Activated naive CD8-positive, alpha-beta T cell treated with anti-CD3 and anti-CD28 coated beads, Interleukin-2, amount 50 U/mL, for 24 hours (primary cell): Measurements from ENCODE around the gene CERS6.

ENCODE experiments used
- ATAC-seq: fragments of 150-1000 bp; cut with Tn5 transposase; one replicate; pipeline ENCODE4 v1.10.0; 2021
- DNase-seq: peaks from one replicate; pipeline ENCODE4 v3.0.0; 2021
- H3K27ac Mint-ChIP-seq: one replicate; pipeline ENCODE4 v1.8.0; 2021; ENCODE audit warnings: mild to moderate bottlenecking, mixed read lengths
- H3K27me3 Mint-ChIP-seq: one replicate; pipeline ENCODE4 v1.8.0; 2021; ENCODE audit warnings: mixed read lengths
- H3K36me3 Mint-ChIP-seq: one replicate; pipeline ENCODE4 v1.8.0; 2021; ENCODE audit warnings: low read depth, mixed read lengths
- H3K4me1 Mint-ChIP-seq: one replicate; pipeline ENCODE4 v1.8.0; 2021; ENCODE audit warnings: mixed read lengths
- H3K4me3 Mint-ChIP-seq: one replicate; pipeline ENCODE4 v1.8.0; 2021; ENCODE audit warnings: mild to moderate bottlenecking, moderate library complexity, mixed read lengths
- H3K9me3 Mint-ChIP-seq: one replicate; pipeline ENCODE4 v1.8.0; 2021; ENCODE audit warnings: mixed read lengths

The CERS6 gene

DNA sequence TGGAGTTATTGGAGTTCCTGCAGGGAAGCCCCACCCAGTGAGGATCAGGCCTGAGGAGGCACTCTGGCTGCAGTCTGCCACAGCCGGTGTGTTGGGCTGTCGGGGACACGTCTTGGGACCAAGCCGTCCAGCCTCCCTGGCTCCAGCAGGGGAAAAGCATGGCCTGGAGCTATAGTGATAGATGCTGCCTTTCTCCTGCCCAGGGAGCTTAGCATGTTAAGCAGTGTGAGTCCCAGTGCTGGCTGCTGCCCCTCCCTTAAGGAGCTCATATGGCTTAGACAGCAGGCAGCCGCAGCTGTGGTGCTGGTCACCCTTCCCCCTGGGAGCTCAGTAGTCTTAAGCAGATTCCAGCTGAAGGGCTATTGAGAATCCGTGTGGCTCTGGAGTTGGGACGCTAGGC is 78.9 kb downstream of the CERS6 start:
- Mint-ChIP-seq H3K4me3 (no peak overlapping the region), H3K36me3 (peaks cover 16% of the 10 kb centered on the region), H3K27ac (no peak overlapping the region), H3K4me1 (peaks cover 70% of the 10 kb centered on the region), H3K9me3 (peaks cover 7% of the 10 kb centered on the region), H3K27me3 (no peaks in the 10 kb centered on the region)
- ATAC-seq (no peak), DNase-seq (no peak)

GRCh38 chr2:168536925-168537466 is 80.9 kb downstream of the CERS6 start:
- no peak overlapping the region for H3K4me3 Mint-ChIP-seq
- peak; percentile 90 for ATAC-seq
- peaks cover 17% of the 10 kb centered on the region for H3K9me3 Mint-ChIP-seq
- no peak for DNase-seq
- H3K27me3 Mint-ChIP-seq: no peaks in the 10 kb centered on the region
- peaks cover 59% of the 10 kb centered on the region for H3K4me1 Mint-ChIP-seq
- H3K36me3 Mint-ChIP-seq: peaks cover 31% of the 10 kb centered on the region
- peak overlapping the region; percentile 29 for H3K27ac Mint-ChIP-seq

GRCh38 chr2:168538133-168538532 is 82.1 kb downstream of the CERS6 start:
- H3K27me3 Mint-ChIP-seq: no peaks in the 10 kb centered on the region
- no peak for DNase-seq
- peaks cover 17% of the 10 kb centered on the region for H3K9me3 Mint-ChIP-seq
- H3K27ac Mint-ChIP-seq: peak overlapping the region; percentile 53
- peaks cover 58% of the 10 kb centered on the region for H3K4me1 Mint-ChIP-seq
- no peak for ATAC-seq
- H3K36me3 Mint-ChIP-seq: peaks cover 33% of the 10 kb centered on the region
- no peak overlapping the region for H3K4me3 Mint-ChIP-seq

GRCh38 chr2:168538534-168538933 is 82.5 kb downstream of the CERS6 start:
- peaks cover 31% of the 10 kb centered on the region for H3K36me3 Mint-ChIP-seq
- H3K27ac Mint-ChIP-seq: peak overlapping the region; percentile 53
- H3K9me3 Mint-ChIP-seq: peaks cover 17% of the 10 kb centered on the region
- H3K4me1 Mint-ChIP-seq: peaks cover 56% of the 10 kb centered on the region
- H3K4me3 Mint-ChIP-seq: no peak overlapping the region
- no peak for DNase-seq
- H3K27me3 Mint-ChIP-seq: no peaks in the 10 kb centered on the region
- peak; percentile 85 for ATAC-seq

DNA sequence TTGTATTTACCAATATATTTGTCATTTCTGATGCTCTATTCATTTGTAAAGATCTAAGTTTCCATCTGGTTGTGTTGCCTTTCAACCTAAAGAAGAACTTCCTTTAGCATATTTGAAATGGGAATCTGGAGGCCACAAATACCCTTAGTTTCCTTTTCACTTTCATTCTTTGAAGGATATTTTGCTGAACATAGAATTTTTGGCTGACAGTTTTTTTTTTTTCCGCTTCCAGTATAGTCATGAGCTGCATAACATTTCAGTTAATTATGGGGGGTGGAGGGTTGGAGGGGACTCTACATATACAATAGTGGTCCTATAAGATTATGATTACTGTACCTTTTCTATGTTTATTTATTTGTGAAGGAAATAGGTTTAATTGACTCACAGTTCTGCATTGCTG is 83.9 kb downstream of the CERS6 start:
- Mint-ChIP-seq H3K4me1 (peaks cover 45% of the 10 kb centered on the region), H3K9me3 (peaks cover 17% of the 10 kb centered on the region), H3K27me3 (no peaks in the 10 kb centered on the region), H3K4me3 (no peak overlapping the region), H3K27ac (no peak overlapping the region), H3K36me3 (peaks cover 31% of the 10 kb centered on the region)
- DNase-seq (no peak), ATAC-seq (no peak)

DNA sequence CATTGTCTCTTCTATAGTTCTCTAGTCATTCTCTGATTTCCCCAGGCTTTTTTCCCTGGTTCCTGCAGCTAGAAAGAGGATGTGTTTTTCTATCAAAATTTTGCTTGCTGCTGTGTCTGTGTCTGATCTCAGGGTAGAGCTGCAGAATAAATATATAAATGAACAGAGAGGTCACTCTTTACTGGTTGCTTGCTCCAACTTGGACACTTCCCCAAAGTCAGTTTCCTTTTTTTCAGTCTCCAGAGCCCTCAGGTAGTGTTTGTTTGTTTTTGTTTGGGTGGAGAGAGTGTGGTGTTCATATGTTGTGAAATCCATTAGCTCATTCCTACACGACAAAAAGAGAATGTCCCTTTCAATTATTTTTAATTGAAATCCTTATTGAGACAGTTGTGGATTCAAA is 85.8 kb downstream of the CERS6 start:
- H3K9me3 Mint-ChIP-seq: peaks cover 17% of the 10 kb centered on the region
- DNase-seq (no peak), ATAC-seq (no peak)
- peaks cover 27% of the 10 kb centered on the region for H3K36me3 Mint-ChIP-seq
- no peak overlapping the region for H3K4me3 Mint-ChIP-seq
- H3K4me1 Mint-ChIP-seq: peaks cover 44% of the 10 kb centered on the region
- H3K27ac Mint-ChIP-seq: no peak overlapping the region
- H3K27me3 Mint-ChIP-seq: no peaks in the 10 kb centered on the region

GRCh38 chr2:168543037-168543436 is 87.0 kb downstream of the CERS6 start:
- Mint-ChIP-seq H3K4me3 (no peak overlapping the region), H3K4me1 (peaks cover 32% of the 10 kb centered on the region), H3K27me3 (no peaks in the 10 kb centered on the region), H3K36me3 (peaks cover 35% of the 10 kb centered on the region), H3K9me3 (peaks cover 17% of the 10 kb centered on the region), H3K27ac (no peak overlapping the region)
- no peak for ATAC-seq
- no peak for DNase-seq

DNA sequence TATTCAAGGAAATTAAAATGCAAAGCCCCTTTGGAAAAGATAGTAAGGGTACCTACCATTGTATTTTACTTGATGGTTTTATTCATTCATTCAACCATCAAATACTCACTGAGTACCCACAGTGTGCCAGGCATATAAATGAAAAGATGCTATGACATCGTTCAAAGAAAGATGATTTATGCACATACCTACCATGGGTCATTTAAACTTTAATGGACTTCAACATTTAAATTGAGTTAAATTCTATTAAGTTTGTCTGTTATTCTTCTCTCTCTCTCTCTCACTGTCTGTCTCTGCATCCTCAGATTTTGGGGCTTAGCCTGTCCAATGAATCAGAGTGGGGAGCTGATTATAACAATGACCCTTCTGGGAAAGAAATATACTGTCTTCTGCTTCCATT is 87.9 kb downstream of the CERS6 start:
- Mint-ChIP-seq H3K27me3 (no peaks in the 10 kb centered on the region), H3K4me1 (peaks cover 25% of the 10 kb centered on the region), H3K9me3 (peaks cover 17% of the 10 kb centered on the region), H3K36me3 (peaks cover 35% of the 10 kb centered on the region), H3K27ac (no peak overlapping the region), H3K4me3 (no peak overlapping the region)
- ATAC-seq (no peak), DNase-seq (no peak)

DNA sequence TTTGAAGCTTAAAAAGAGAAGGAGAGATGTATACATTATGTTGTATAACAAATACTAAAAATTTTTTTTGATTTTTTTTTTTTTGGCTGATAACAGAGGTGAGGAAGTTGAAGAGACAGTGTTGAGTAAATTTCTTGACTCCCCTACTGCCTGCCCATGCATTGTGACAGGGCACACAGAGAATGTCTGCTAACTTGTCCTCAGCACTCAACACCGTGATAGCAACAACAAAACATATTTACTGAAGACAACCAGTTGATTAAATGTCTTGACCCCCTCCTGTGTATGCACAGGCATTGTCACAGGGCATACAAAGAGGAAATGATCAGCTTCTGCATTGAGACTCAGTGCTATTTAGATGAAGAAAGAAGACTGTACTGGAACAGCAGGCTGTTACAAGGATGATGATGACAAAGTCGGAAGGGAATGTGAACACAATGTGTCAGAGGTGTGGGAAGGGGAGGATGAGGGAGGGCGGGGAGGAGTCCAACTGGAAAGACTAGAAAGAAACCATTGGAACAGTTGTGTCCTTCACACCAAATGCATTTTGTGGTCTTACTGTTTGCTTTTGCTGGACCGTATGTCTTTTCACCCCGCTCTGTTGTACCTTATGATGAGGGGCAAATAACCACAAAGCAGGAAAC is 89.5 kb downstream of the CERS6 start:
- H3K9me3 Mint-ChIP-seq: peaks cover 4% of the 10 kb centered on the region
- H3K27me3 Mint-ChIP-seq: no peaks in the 10 kb centered on the region
- H3K36me3 Mint-ChIP-seq: peaks cover 28% of the 10 kb centered on the region
- no peak overlapping the region for H3K27ac Mint-ChIP-seq
- H3K4me3 Mint-ChIP-seq: no peak overlapping the region
- no peak for DNase-seq
- ATAC-seq: no peak
- H3K4me1 Mint-ChIP-seq: peaks cover 17% of the 10 kb centered on the region

- H3K4me3 Mint-ChIP-seq: no peak overlapping the region
- H3K9me3 Mint-ChIP-seq: no peaks in the 10 kb centered on the region
- no peaks in the 10 kb centered on the region for H3K27me3 Mint-ChIP-seq
- H3K36me3 Mint-ChIP-seq: peaks cover 19% of the 10 kb centered on the region
- DNase-seq (no peak), ATAC-seq (no peak)
- peaks cover 16% of the 10 kb centered on the region for H3K4me1 Mint-ChIP-seq
- H3K27ac Mint-ChIP-seq: no peak overlapping the region
Observed at GRCh38 chr2:168550670-168551069, 94.6 kb downstream of the CERS6 start.

- no peak for DNase-seq
- Mint-ChIP-seq H3K4me3 (no peak overlapping the region), H3K27ac (no peak overlapping the region), H3K9me3 (no peaks in the 10 kb centered on the region), H3K27me3 (no peaks in the 10 kb centered on the region), H3K4me1 (peaks cover 20% of the 10 kb centered on the region), H3K36me3 (peaks cover 17% of the 10 kb centered on the region)
- ATAC-seq: no peak
Observed at GRCh38 chr2:168552450-168552856, 96.4 kb downstream of the CERS6 start.

DNA sequence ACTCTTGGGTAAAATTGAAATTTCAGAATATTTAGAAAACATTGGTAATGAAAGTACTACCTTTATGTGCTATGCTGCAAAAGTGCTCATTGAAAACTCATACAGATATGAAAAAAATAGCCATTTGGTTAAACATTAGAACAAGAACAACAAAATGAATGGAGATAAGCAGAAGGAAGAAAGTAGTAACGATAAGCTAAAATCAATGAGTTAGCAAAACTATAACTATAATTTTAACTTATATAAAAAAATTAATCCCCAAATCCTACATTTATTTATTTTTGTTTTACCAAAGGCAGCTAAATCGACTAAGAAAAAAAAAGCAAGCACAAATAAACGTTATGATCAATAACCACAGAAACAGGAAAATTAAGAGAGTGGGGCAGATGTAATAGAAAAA is 99.2 kb downstream of the CERS6 start:
- peaks cover 20% of the 10 kb centered on the region for H3K4me1 Mint-ChIP-seq
- ATAC-seq (no peak), DNase-seq (no peak)
- H3K27ac Mint-ChIP-seq: no peak overlapping the region
- H3K4me3 Mint-ChIP-seq: no peak overlapping the region
- H3K27me3 Mint-ChIP-seq: no peaks in the 10 kb centered on the region
- peaks cover 10% of the 10 kb centered on the region for H3K9me3 Mint-ChIP-seq
- peaks cover 17% of the 10 kb centered on the region for H3K36me3 Mint-ChIP-seq

- Mint-ChIP-seq H3K4me1 (peaks cover 9% of the 10 kb centered on the region), H3K9me3 (peaks cover 10% of the 10 kb centered on the region), H3K27ac (no peak overlapping the region), H3K36me3 (peaks cover 37% of the 10 kb centered on the region), H3K4me3 (no peak overlapping the region), H3K27me3 (no peaks in the 10 kb centered on the region)
- DNase-seq: no peak
- ATAC-seq: no peak
Observed at GRCh38 chr2:168559187-168559586, 103.1 kb downstream of the CERS6 start.

- DNase-seq (no peak), ATAC-seq (no peak)
- H3K27me3 Mint-ChIP-seq: no peaks in the 10 kb centered on the region
- peaks cover 40% of the 10 kb centered on the region for H3K36me3 Mint-ChIP-seq
- H3K27ac Mint-ChIP-seq: no peak overlapping the region
- H3K4me3 Mint-ChIP-seq: no peak overlapping the region
- peaks cover 25% of the 10 kb centered on the region for H3K4me1 Mint-ChIP-seq
- H3K9me3 Mint-ChIP-seq: peaks cover 10% of the 10 kb centered on the region
Observed at GRCh38 chr2:168560817-168561499, 104.9 kb downstream of the CERS6 start.

DNA sequence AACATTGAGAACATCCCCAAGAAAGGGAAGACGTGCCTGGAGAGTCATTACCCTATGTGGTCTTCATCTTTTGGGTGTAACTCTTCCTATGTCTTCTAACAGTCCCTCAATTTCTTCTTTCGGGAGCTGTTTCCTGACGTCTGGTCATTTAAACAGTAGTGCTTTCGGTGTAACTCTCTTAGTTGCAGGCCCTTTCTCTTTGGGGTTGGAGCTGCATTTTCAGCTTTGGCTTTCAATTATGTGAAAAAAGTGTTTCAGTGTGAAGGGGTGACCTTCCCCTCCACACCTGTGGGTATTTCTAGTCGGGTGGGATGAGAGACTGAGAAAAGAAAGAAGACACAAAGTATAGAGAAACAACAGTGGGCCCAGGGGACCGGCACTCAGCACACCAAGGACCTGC is 105.9 kb downstream of the CERS6 start:
- H3K36me3 Mint-ChIP-seq: peaks cover 42% of the 10 kb centered on the region
- H3K4me3 Mint-ChIP-seq: no peak overlapping the region
- H3K27me3 Mint-ChIP-seq: no peaks in the 10 kb centered on the region
- H3K9me3 Mint-ChIP-seq: peaks cover 10% of the 10 kb centered on the region
- H3K4me1 Mint-ChIP-seq: peaks cover 34% of the 10 kb centered on the region
- ATAC-seq: no peak
- DNase-seq: no peak
- H3K27ac Mint-ChIP-seq: no peak overlapping the region
